ENCODE data around the gene ANKS1B.

ANKS1B gene

DNA sequence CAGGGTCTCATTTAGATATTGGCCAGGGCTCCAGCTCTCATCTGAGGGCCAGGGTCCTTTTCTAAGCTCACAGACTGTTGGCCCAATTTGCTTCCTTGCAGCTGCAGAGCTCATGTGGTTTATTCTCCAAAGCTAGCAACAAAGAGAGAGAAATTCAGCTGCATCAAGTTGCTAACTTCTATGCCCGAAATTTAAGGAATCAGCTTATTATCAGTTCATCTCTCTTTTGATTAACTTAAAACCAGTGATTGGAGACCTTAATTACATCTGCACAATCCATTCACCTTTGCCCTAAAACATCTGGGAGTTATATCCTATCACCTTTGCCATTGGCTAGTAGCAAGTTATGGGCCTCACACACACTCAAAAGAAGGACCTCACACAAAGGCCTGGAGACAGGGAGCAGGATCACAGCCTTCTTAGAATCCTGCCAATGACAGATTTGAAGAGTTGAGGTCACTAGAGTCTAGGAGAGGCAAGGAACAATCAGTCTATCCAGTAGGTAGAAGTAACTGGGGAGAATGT lies 596.0 kb downstream of the ANKS1B start:
- H3K4me1 ChIP-seq, result no peaks in the 10 kb centered on the region
- no peak overlapping the region for H3K27ac ChIP-seq
- no peaks in the 10 kb centered on the region for H3K27me3 ChIP-seq (ENCODE audit: control insufficient read depth, insufficient read depth, low read length)
- no peak overlapping the region for H2AFZ ChIP-seq
- TF ChIP-seq CTCF (IDR thresholded peaks at IDR 0.05), result no peak
- H3K4me3 ChIP-seq (ENCODE audit: low read depth, low read length), result no peak overlapping the region
- no peaks in the 10 kb centered on the region for H3K9me3 ChIP-seq (ENCODE audit: control insufficient read depth, low read length)
- no peaks in the 10 kb centered on the region for H3K79me2 ChIP-seq
- no peaks in the 10 kb centered on the region for H3K36me3 ChIP-seq (ENCODE audit: control insufficient read depth, insufficient read depth, low read length)
- H3K4me2 ChIP-seq (ENCODE audit: low read length), result no peak overlapping the region
- H3K9ac ChIP-seq, result no peak overlapping the region

DNA sequence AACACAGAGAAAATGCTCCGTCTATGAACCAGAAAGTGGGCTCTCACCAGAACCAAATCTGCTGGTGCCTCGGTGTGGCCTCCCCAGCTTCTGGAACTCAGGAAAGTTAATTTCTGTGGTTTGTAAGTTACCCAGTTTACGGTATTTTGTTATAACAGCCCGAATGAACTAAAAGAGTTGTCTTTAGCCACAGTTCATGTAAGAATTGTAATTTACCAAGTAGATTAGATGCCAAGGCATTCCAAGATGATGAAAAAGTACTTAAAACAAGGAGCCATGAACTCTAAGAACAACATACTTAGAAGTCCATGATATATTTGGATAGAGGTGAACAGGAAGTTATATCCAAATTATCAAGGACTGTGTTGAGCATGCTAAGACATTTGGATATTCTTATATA lies 597.1 kb downstream of the ANKS1B start:
- no peak overlapping the region for H3K27ac ChIP-seq
- no peak overlapping the region for H3K4me3 ChIP-seq (ENCODE audit: low read depth, low read length)
- no peak for TF ChIP-seq CTCF (IDR thresholded peaks at IDR 0.05)
- no peaks in the 10 kb centered on the region for H3K79me2 ChIP-seq
- no peak overlapping the region for H3K4me2 ChIP-seq (ENCODE audit: low read length)
- H3K4me1 ChIP-seq, result no peaks in the 10 kb centered on the region
- no peak overlapping the region for H2AFZ ChIP-seq
- no peak overlapping the region for H3K9ac ChIP-seq
- H3K27me3 ChIP-seq (ENCODE audit: control insufficient read depth, insufficient read depth, low read length), result no peaks in the 10 kb centered on the region
- no peaks in the 10 kb centered on the region for H3K9me3 ChIP-seq (ENCODE audit: control insufficient read depth, low read length)
- H3K36me3 ChIP-seq (ENCODE audit: control insufficient read depth, insufficient read depth, low read length), result no peaks in the 10 kb centered on the region

GRCh38 chr12:99386907-99387306 lies 597.8 kb downstream of the ANKS1B start:
- Histone ChIP-seq H3K27ac (no peak overlapping the region), H3K4me3 (ENCODE audit: low read depth, low read length) (no peak overlapping the region), H3K4me1 (no peaks in the 10 kb centered on the region), H3K4me2 (ENCODE audit: low read length) (no peak overlapping the region), H3K9ac (no peak overlapping the region), H3K79me2 (no peaks in the 10 kb centered on the region), H2AFZ (no peak overlapping the region), H3K36me3 (ENCODE audit: control insufficient read depth, insufficient read depth, low read length) (no peaks in the 10 kb centered on the region), H3K9me3 (ENCODE audit: control insufficient read depth, low read length) (no peaks in the 10 kb centered on the region), H3K27me3 (ENCODE audit: control insufficient read depth, insufficient read depth, low read length) (no peaks in the 10 kb centered on the region)
- no peak for TF ChIP-seq CTCF (IDR thresholded peaks at IDR 0.05)

GRCh38 chr12:99383258-99383657 lies 601.5 kb downstream of the ANKS1B start:
- Histone ChIP-seq H3K4me1 (no peaks in the 10 kb centered on the region), H3K4me2 (ENCODE audit: low read length) (no peak overlapping the region), H3K36me3 (ENCODE audit: control insufficient read depth, insufficient read depth, low read length) (no peaks in the 10 kb centered on the region), H2AFZ (no peak overlapping the region), H3K9me3 (ENCODE audit: control insufficient read depth, low read length) (no peaks in the 10 kb centered on the region), H3K27me3 (ENCODE audit: control insufficient read depth, insufficient read depth, low read length) (no peaks in the 10 kb centered on the region), H3K4me3 (ENCODE audit: low read depth, low read length) (no peak overlapping the region), H3K27ac (no peak overlapping the region), H3K79me2 (no peaks in the 10 kb centered on the region), H3K9ac (no peak overlapping the region)
- no peak for TF ChIP-seq CTCF (IDR thresholded peaks at IDR 0.05)

- H3K27me3 ChIP-seq (ENCODE audit: control insufficient read depth, insufficient read depth, low read length), result no peaks in the 10 kb centered on the region
These were observed 602.7 kb downstream of the ANKS1B start for GRCh38 chr12:99381992-99382391.

More at GRCh38 chr12:99381992-99382391, 602.7 kb downstream of the ANKS1B start:
- Histone ChIP-seq H3K4me1 (no peaks in the 10 kb centered on the region), H3K27ac (no peak overlapping the region), H3K79me2 (no peaks in the 10 kb centered on the region), H2AFZ (no peak overlapping the region), H3K9me3 (ENCODE audit: control insufficient read depth, low read length) (no peaks in the 10 kb centered on the region), H3K9ac (no peak overlapping the region), H3K4me3 (ENCODE audit: low read depth, low read length) (no peak overlapping the region), H3K4me2 (ENCODE audit: low read length) (no peak overlapping the region), H3K36me3 (ENCODE audit: control insufficient read depth, insufficient read depth, low read length) (no peaks in the 10 kb centered on the region)
- no peak for TF ChIP-seq CTCF (IDR thresholded peaks at IDR 0.05)

Data from parathyroid adenoma (tissue), 2 donors.